Astrocyte (in vitro differentiated cells and primary cell): ENCODE data around the gene PBX1. TPM values are rescaled to one million over a fixed set of nuclear protein-coding genes. Genes with fewer than 3 reads are reported as not detected.

Experiments used
- DNase-seq: peaks from one replicate; pipeline ENCODE4 v3.0.0-alpha.2; 2010; ENCODE audit warnings: low read depth
- FAIRE-seq: peaks from 2 replicates; lab custom pipeline; 2011; peaks lifted over from hg19 to GRCh38; lab: Jason Lieb, UNC
- H2AFZ ChIP-seq: 2 replicates; pipeline ENCODE4 v1.6.0; 2012; ENCODE audit warnings: low read depth, low read length, inconsistent platforms
- H3K27ac ChIP-seq: 2 replicates; pipeline ENCODE4 v1.5.1; 2011; ENCODE audit warnings: low read depth, low read length, inconsistent platforms
- H3K27me3 ChIP-seq: 2 replicates; pipeline ENCODE4 v1.6.0; 2011; ENCODE audit warnings: low read length, inconsistent platforms; ENCODE audit not compliant: insufficient read depth
- H3K36me3 ChIP-seq: 2 replicates; pipeline ENCODE4 v1.5.1; 2011; ENCODE audit warnings: low read length, inconsistent platforms; ENCODE audit not compliant: insufficient read depth
- H3K4me1 ChIP-seq: 2 replicates; pipeline ENCODE4 v1.5.1; 2011; ENCODE audit warnings: low read length, inconsistent platforms; ENCODE audit not compliant: insufficient read depth
- H3K4me2 ChIP-seq: 2 replicates; pipeline ENCODE4 v1.6.0; 2012; ENCODE audit warnings: low read length, inconsistent platforms
- H3K4me3 ChIP-seq: 2 replicates; pipeline ENCODE4 v1.5.1; 2011; ENCODE audit warnings: low read depth, mild to moderate bottlenecking, low read length, inconsistent platforms; ENCODE audit not compliant: insufficient read depth
- H3K79me2 ChIP-seq: 2 replicates; pipeline ENCODE4 v1.6.0; 2012; ENCODE audit warnings: mild to moderate bottlenecking, low read length, inconsistent platforms; ENCODE audit not compliant: insufficient read depth
- H3K9ac ChIP-seq: 2 replicates; pipeline ENCODE4 v1.6.0; 2012; ENCODE audit warnings: mild to moderate bottlenecking, low read length, inconsistent platforms
- H3K9me3 ChIP-seq: 2 replicates; pipeline ENCODE4 v1.5.1; 2012; ENCODE audit warnings: low read depth, mild to moderate bottlenecking, low read length, inconsistent platforms; ENCODE audit not compliant: insufficient read depth
- H4K20me1 ChIP-seq: 2 replicates; pipeline ENCODE4 v1.6.0; 2012; ENCODE audit warnings: low read length, inconsistent platforms; ENCODE audit not compliant: insufficient read depth
- H3K27ac Mint-ChIP-seq: one replicate; pipeline ENCODE4 v1.8.0; 2021; ENCODE audit warnings: mild to moderate bottlenecking, mixed read lengths; ENCODE audit not compliant: unreplicated experiment
- H3K27me3 Mint-ChIP-seq: one replicate; pipeline ENCODE4 v1.8.0; 2021; ENCODE audit warnings: low read depth, mixed read lengths; ENCODE audit not compliant: unreplicated experiment
- H3K36me3 Mint-ChIP-seq: one replicate; pipeline ENCODE4 v1.8.0; 2021; ENCODE audit warnings: low read depth, mixed read lengths; ENCODE audit not compliant: unreplicated experiment
- H3K4me1 Mint-ChIP-seq: one replicate; pipeline ENCODE4 v1.8.0; 2021; ENCODE audit warnings: low read depth, mixed read lengths; ENCODE audit not compliant: unreplicated experiment
- H3K4me3 Mint-ChIP-seq: one replicate; pipeline ENCODE4 v1.8.0; 2021; ENCODE audit warnings: mild to moderate bottlenecking, moderate library complexity, mixed read lengths; ENCODE audit not compliant: unreplicated experiment
- H3K9me3 Mint-ChIP-seq: one replicate; pipeline ENCODE4 v1.8.0; 2021; ENCODE audit warnings: mild to moderate bottlenecking, mixed read lengths; ENCODE audit not compliant: unreplicated experiment
- CTCF ChIP-seq: IDR thresholded peaks from 2 replicates; pipeline ENCODE4 v1.5.1; 2011; ENCODE audit warnings: low read depth, mild to moderate bottlenecking, inconsistent platforms, low read length, moderate library complexity; ENCODE audit not compliant: insufficient read depth
- EZH2 ChIP-seq: IDR thresholded peaks from 2 replicates; pipeline ENCODE4 v1.6.1; 2012; ENCODE audit warnings: mild to moderate bottlenecking, low read length, inconsistent platforms; ENCODE audit not compliant: insufficient read depth
- total RNA-seq: library from RNA; stranded (reverse); gene quantifications from 2 replicates; pipeline ENCODE4 v1.2.1, GENCODE V29; 2021

Gene PBX1
- total RNA-seq, 1 donor from 2014 or later = 37.2 TPM

GRCh38 chr1:164867590-164867989 is 308.6 kb downstream of the PBX1 start:
- Histone ChIP-seq H3K4me1 (no peaks in the 10 kb centered on the region), H3K36me3 (no peaks in the 10 kb centered on the region), H3K27ac (no peak overlapping the region), H3K4me3 (no peak overlapping the region), H3K27me3 (no peaks in the 10 kb centered on the region), H3K79me2 (no peaks in the 10 kb centered on the region), H3K4me2 (no peak overlapping the region), H3K9ac (no peak overlapping the region), H4K20me1 (no peaks in the 10 kb centered on the region), H2AFZ (no peak overlapping the region), H3K9me3 (no peaks in the 10 kb centered on the region)
- TF ChIP-seq CTCF (no peak), EZH2 (no peak)
- Mint-ChIP-seq H3K4me1 (no peaks in the 10 kb centered on the region), H3K9me3 (no peaks in the 10 kb centered on the region), H3K36me3 (peaks cover 2% of the 10 kb centered on the region), H3K27ac (no peak overlapping the region), H3K4me3 (no peak overlapping the region), H3K27me3 (peaks cover 14% of the 10 kb centered on the region)
- DNase-seq (no peak), FAIRE-seq (no peak)

GRCh38 chr1:164868990-164869389 is 310.0 kb downstream of the PBX1 start:
- Mint-ChIP-seq H3K9me3 (no peaks in the 10 kb centered on the region), H3K36me3 (peaks cover 2% of the 10 kb centered on the region), H3K4me1 (no peaks in the 10 kb centered on the region), H3K27me3 (peaks cover 12% of the 10 kb centered on the region), H3K27ac (no peak overlapping the region), H3K4me3 (no peak overlapping the region)
- no peaks in the 10 kb centered on the region for H3K79me2 ChIP-seq
- H3K27ac ChIP-seq = no peak overlapping the region
- H3K27me3 ChIP-seq = no peaks in the 10 kb centered on the region
- no peaks in the 10 kb centered on the region for H4K20me1 ChIP-seq
- TF ChIP-seq CTCF (no peak), EZH2 (no peak)
- no peaks in the 10 kb centered on the region for H3K9me3 ChIP-seq
- H3K9ac ChIP-seq = no peak overlapping the region
- no peak overlapping the region for H3K4me2 ChIP-seq
- H3K4me3 ChIP-seq = no peak overlapping the region
- H3K36me3 ChIP-seq = no peaks in the 10 kb centered on the region
- FAIRE-seq (no peak), DNase-seq (no peak)
- no peak overlapping the region for H2AFZ ChIP-seq
- no peaks in the 10 kb centered on the region for H3K4me1 ChIP-seq

- no peak for DNase-seq
These were observed 316.5 kb downstream of the PBX1 start for GRCh38 chr1:164875518-164875917.

More at GRCh38 chr1:164875518-164875917, 316.5 kb downstream of the PBX1 start:
- no peak overlapping the region for H3K27ac Mint-ChIP-seq
- no peak overlapping the region for H3K4me3 Mint-ChIP-seq
- H2AFZ ChIP-seq = no peak overlapping the region
- H3K27me3 Mint-ChIP-seq = peaks cover 9% of the 10 kb centered on the region
- TF ChIP-seq EZH2 (no peak), CTCF (no peak)
- H3K27ac ChIP-seq = no peak overlapping the region
- FAIRE-seq = no peak
- no peaks in the 10 kb centered on the region for H3K79me2 ChIP-seq
- no peaks in the 10 kb centered on the region for H3K4me1 ChIP-seq
- H3K36me3 Mint-ChIP-seq = no peaks in the 10 kb centered on the region
- H3K9me3 ChIP-seq = no peaks in the 10 kb centered on the region
- no peaks in the 10 kb centered on the region for H3K9me3 Mint-ChIP-seq
- no peak overlapping the region for H3K4me3 ChIP-seq
- no peak overlapping the region for H3K4me2 ChIP-seq
- H3K4me1 Mint-ChIP-seq = no peaks in the 10 kb centered on the region
- H3K36me3 ChIP-seq = no peaks in the 10 kb centered on the region
- H3K9ac ChIP-seq = no peak overlapping the region
- no peaks in the 10 kb centered on the region for H4K20me1 ChIP-seq
- no peaks in the 10 kb centered on the region for H3K27me3 ChIP-seq
